H1 (cell line): ENCODE data around the gene RALGAPA2. TPM values are rescaled to one million over a fixed set of nuclear protein-coding genes. Genes with fewer than 3 reads are reported as not detected.

Experiments
- HDAC6 ChIP-seq: IDR thresholded peaks from one replicate; pipeline ENCODE4 v1.7.1; 2012; ENCODE audit warnings: low read depth, mild to moderate bottlenecking, inconsistent platforms, low read length, moderate library complexity
- polyA plus RNA-seq, 7 experiments: library from polyadenylated mRNA; depleted of rRNA in 3 of 7; stranded (reverse) in 5 of 7; unstranded in 2 of 7; fragments of >200 nt in 5 of 7; fragments of 200-250 nt in 2 of 7; gene quantifications; 1 replicate in 5 of 7; 2 replicates in 1 of 7; 4 replicates in 1 of 7; pipeline versions ENCODE4 v1.2.1 to v1.2.3, GENCODE V29; 2011 to 2013; ENCODE audit warnings: missing spikeins in 2 of 7, mixed read lengths in 2 of 7
- total RNA-seq: library from RNA; stranded (reverse); fragmentation: NEBNext Ultra II Directional; extraction: Animal tissue kit (Norgen Biotek cat#: 25700); gene quantifications from 2 replicates; pipeline ENCODE4 v1.2.1, GENCODE V29; 2021
- TF ChIP-seq, protein P1 (sequence below): fragments of 300-600 bp; sonication (generic); IDR thresholded peaks from 2 replicates; pipeline ENCODE4 v1.7.1; 2012; ENCODE audit warnings: low read length, moderate library complexity, mild to moderate bottlenecking, inconsistent platforms; ENCODE audit not compliant: insufficient replicate concordance

Gene RALGAPA2
- total and polyA plus RNA-seq, 2 of the 8 experiments (the other 6 are each of a cell fraction or from before 2014, with no cell fraction given), result 5.1 to 25.5 TPM

DNA sequence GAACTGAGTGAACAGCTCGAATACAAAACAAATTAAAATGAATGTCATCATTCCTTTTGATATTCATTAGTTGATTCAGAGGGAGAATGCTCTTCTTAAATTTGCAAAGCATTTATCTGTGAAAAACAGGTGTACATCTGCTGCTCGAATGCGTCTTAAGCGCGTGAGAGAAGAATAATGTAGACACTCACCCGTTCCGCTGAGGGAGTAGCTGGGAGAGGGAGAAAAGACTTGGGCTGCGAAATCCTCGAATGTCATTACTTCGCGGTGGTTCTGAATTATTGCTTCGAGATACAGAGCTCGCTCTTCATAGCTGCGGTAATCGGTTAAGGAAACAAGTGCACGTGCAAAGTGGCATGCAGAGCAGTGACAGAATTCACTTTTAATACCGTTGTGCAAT lies 300.6 kb downstream of the RALGAPA2 start (continued):
- TF ChIP-seq, protein P1, sequence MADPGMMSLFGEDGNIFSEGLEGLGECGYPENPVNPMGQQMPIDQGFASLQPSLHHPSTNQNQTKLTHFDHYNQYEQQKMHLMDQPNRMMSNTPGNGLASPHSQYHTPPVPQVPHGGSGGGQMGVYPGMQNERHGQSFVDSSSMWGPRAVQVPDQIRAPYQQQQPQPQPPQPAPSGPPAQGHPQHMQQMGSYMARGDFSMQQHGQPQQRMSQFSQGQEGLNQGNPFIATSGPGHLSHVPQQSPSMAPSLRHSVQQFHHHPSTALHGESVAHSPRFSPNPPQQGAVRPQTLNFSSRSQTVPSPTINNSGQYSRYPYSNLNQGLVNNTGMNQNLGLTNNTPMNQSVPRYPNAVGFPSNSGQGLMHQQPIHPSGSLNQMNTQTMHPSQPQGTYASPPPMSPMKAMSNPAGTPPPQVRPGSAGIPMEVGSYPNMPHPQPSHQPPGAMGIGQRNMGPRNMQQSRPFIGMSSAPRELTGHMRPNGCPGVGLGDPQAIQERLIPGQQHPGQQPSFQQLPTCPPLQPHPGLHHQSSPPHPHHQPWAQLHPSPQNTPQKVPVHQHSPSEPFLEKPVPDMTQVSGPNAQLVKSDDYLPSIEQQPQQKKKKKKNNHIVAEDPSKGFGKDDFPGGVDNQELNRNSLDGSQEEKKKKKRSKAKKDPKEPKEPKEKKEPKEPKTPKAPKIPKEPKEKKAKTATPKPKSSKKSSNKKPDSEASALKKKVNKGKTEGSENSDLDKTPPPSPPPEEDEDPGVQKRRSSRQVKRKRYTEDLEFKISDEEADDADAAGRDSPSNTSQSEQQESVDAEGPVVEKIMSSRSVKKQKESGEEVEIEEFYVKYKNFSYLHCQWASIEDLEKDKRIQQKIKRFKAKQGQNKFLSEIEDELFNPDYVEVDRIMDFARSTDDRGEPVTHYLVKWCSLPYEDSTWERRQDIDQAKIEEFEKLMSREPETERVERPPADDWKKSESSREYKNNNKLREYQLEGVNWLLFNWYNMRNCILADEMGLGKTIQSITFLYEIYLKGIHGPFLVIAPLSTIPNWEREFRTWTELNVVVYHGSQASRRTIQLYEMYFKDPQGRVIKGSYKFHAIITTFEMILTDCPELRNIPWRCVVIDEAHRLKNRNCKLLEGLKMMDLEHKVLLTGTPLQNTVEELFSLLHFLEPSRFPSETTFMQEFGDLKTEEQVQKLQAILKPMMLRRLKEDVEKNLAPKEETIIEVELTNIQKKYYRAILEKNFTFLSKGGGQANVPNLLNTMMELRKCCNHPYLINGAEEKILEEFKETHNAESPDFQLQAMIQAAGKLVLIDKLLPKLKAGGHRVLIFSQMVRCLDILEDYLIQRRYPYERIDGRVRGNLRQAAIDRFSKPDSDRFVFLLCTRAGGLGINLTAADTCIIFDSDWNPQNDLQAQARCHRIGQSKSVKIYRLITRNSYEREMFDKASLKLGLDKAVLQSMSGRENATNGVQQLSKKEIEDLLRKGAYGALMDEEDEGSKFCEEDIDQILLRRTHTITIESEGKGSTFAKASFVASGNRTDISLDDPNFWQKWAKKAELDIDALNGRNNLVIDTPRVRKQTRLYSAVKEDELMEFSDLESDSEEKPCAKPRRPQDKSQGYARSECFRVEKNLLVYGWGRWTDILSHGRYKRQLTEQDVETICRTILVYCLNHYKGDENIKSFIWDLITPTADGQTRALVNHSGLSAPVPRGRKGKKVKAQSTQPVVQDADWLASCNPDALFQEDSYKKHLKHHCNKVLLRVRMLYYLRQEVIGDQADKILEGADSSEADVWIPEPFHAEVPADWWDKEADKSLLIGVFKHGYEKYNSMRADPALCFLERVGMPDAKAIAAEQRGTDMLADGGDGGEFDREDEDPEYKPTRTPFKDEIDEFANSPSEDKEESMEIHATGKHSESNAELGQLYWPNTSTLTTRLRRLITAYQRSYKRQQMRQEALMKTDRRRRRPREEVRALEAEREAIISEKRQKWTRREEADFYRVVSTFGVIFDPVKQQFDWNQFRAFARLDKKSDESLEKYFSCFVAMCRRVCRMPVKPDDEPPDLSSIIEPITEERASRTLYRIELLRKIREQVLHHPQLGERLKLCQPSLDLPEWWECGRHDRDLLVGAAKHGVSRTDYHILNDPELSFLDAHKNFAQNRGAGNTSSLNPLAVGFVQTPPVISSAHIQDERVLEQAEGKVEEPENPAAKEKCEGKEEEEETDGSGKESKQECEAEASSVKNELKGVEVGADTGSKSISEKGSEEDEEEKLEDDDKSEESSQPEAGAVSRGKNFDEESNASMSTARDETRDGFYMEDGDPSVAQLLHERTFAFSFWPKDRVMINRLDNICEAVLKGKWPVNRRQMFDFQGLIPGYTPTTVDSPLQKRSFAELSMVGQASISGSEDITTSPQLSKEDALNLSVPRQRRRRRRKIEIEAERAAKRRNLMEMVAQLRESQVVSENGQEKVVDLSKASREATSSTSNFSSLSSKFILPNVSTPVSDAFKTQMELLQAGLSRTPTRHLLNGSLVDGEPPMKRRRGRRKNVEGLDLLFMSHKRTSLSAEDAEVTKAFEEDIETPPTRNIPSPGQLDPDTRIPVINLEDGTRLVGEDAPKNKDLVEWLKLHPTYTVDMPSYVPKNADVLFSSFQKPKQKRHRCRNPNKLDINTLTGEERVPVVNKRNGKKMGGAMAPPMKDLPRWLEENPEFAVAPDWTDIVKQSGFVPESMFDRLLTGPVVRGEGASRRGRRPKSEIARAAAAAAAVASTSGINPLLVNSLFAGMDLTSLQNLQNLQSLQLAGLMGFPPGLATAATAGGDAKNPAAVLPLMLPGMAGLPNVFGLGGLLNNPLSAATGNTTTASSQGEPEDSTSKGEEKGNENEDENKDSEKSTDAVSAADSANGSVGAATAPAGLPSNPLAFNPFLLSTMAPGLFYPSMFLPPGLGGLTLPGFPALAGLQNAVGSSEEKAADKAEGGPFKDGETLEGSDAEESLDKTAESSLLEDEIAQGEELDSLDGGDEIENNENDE, result no peak
- no peak for TF ChIP-seq HDAC6
- TF ChIP-seq, all 59 proteins: peak for 0
